PC-9 (cell line): Measurements from ENCODE around the gene FOXC1. TPM values are rescaled to one million over a fixed set of nuclear protein-coding genes. Genes with fewer than 3 reads are reported as not detected.

ENCODE experiments used
- BruUV-seq: library from RNA; stranded (reverse); fragments of 400-500 nt; replicated peaks from 2 replicates; lab custom pipeline; 2021; lab: Mats Ljungman, UMichigan
- CTCF ChIA-PET: fragments of 300-600 bp; sonication (Branson Sonifier 250); formaldehyde crosslinking; loops from one replicate; lab custom pipeline; 2022; ENCODE audit warnings: antibody characterized with exemption; lab: Charles Lee
- POLR2A ChIA-PET: fragments of 300-600 bp; sonication (Branson Sonifier 250); formaldehyde crosslinking; loops from one replicate; lab custom pipeline; 2022; ENCODE audit warnings: antibody characterized with exemption; ENCODE audit not compliant: unreplicated experiment; lab: Charles Lee
- DNase-seq, 2 experiments: peaks; one replicate each; pipeline versions ENCODE4 v3.0.0 to v3.0.0-alpha.2; 2015 to 2022; ENCODE audit warnings: mixed read lengths in 1 of 2
- H2AFZ ChIP-seq: fragments of 200-600 bp; sonication (generic); 2 replicates; pipeline ENCODE4 v1.8.1; 2017; ENCODE audit warnings: antibody characterized with exemption
- H3F3A ChIP-seq: fragments of 200-600 bp; sonication (generic); 2 replicates; pipeline ENCODE4 v1.8.1; 2017; ENCODE audit warnings: antibody characterized with exemption, mild to moderate bottlenecking, low read depth; ENCODE audit not compliant: insufficient read depth
- H3K27ac ChIP-seq: fragments of 200-600 bp; sonication (generic); 2 replicates; pipeline ENCODE4 v1.6.1; 2016; ENCODE audit warnings: mixed run types
- H3K27me3 ChIP-seq: fragments of 200-600 bp; sonication (generic); 2 replicates; pipeline ENCODE4 v1.6.1; 2016; ENCODE audit warnings: low read depth, mixed run types; ENCODE audit not compliant: insufficient read depth
- H3K36me3 ChIP-seq: fragments of 200-600 bp; sonication (generic); 2 replicates; pipeline ENCODE4 v1.6.1; 2016; ENCODE audit warnings: low read depth, mixed run types
- H3K4me1 ChIP-seq: fragments of 200-600 bp; sonication (generic); replicated peaks from 2 replicates; pipeline ENCODE4 v1.6.1; 2016; ENCODE audit warnings: mixed run types; ENCODE audit not compliant: insufficient read depth
- H3K4me2 ChIP-seq: fragments of 200-600 bp; sonication (generic); 2 replicates; pipeline ENCODE4 v1.6.1; 2017; ENCODE audit warnings: mixed run types
- H3K4me3 ChIP-seq: fragments of 200-600 bp; sonication (generic); 2 replicates; pipeline ENCODE4 v1.6.1; 2016; ENCODE audit warnings: mixed run types
- H3K79me2 ChIP-seq: fragments of 200-600 bp; sonication (generic); 2 replicates; pipeline ENCODE4 v1.6.1; 2017; ENCODE audit warnings: low read depth, mixed run types
- H3K9me2 ChIP-seq: fragments of 200-600 bp; sonication (generic); 2 replicates; pipeline ENCODE4 v1.8.1; 2017; ENCODE audit warnings: mild to moderate bottlenecking; ENCODE audit not compliant: insufficient read depth
- H3K9me3 ChIP-seq: fragments of 200-600 bp; sonication (generic); 2 replicates; pipeline ENCODE4 v1.8.1; 2016; ENCODE audit warnings: low read depth; ENCODE audit not compliant: insufficient read depth
- H4K20me1 ChIP-seq: fragments of 200-600 bp; sonication (generic); 2 replicates; pipeline ENCODE4 v1.8.1; 2017; ENCODE audit not compliant: insufficient read depth
- CTCF ChIP-seq: fragments of 200-600 bp; sonication (generic); conservative IDR thresholded peaks from 2 replicates; pipeline ENCODE4 v1.6.1; 2017; ENCODE audit warnings: mixed run types, antibody characterized with exemption, mild to moderate bottlenecking, moderate library complexity
- EZH2 ChIP-seq: fragments of 200-600 bp; sonication (generic); IDR thresholded peaks from 2 replicates; pipeline ENCODE4 v1.8.0; 2017; ENCODE audit warnings: antibody characterized with exemption, low read depth
- intact Hi-C: fragments of 100-400 bp; cut with micrococcal nuclease; formaldehyde crosslinking; loops from one replicate; pipeline ENCODE4 v1.10.0; 2022; ENCODE audit not compliant: unreplicated experiment
- total RNA-seq: library from RNA; stranded (reverse); gene quantifications from 2 replicates; pipeline ENCODE4 v1.2.3, GENCODE V29; 2021

Gene FOXC1
- total RNA-seq, 1 experiment from 2014 or later, result 18.6 TPM

GRCh38 chr6:1606780-1607515, 2.8 kb upstream of the FOXC1 start:
- no peaks in the 10 kb centered on the region for H3K9me2 ChIP-seq
- no peaks in the 10 kb centered on the region for H4K20me1 ChIP-seq
- ChIA-PET CTCF (interaction anchor here (0.9 to 1.1 kb wide), 2 partner anchors 80 to 747 kb away, joined by 3 to 6 read pairs; no protein-coding TSS in a partner anchor), POLR2A (interaction anchor here (0.5 to 0.9 kb wide), 2 partner anchors 162 to 825 kb away, joined by 3 to 4 read pairs; no protein-coding TSS in a partner anchor)
- H3K27me3 ChIP-seq, result no peaks in the 10 kb centered on the region
- BruUV-seq, result no TSS peak
- H3K9me3 ChIP-seq, result no peaks in the 10 kb centered on the region
- 0 out of 2 replicates have a peak overlapping the region, but pooled peaks have one; percentile 34 for H2AFZ ChIP-seq
- no peaks in the 10 kb centered on the region; the same call in 1 of the 2 replicates for H3K4me1 ChIP-seq
- 0 out of 2 replicates have a peak overlapping the region, but pooled peaks have one; percentile 16 for H3K27ac ChIP-seq
- no peaks in the 10 kb centered on the region for H3F3A ChIP-seq
- TF ChIP-seq EZH2 (no peak), CTCF (no peak)
- intact Hi-C loops, result loop anchor here (1.0 to 10.0 kb wide), 5 partner anchors 64 to 1028 kb away; no protein-coding TSS in a partner anchor
- peak overlapping the region; percentile 66 for H3K4me2 ChIP-seq
- no peaks in the 10 kb centered on the region for H3K36me3 ChIP-seq
- H3K79me2 ChIP-seq, result peaks cover 8% of the 10 kb centered on the region
- DNase-seq, result peak in 1 of 2 experiments; percentile 27
- H3K4me3 ChIP-seq, result peak overlapping the region; percentile 17; the same call in 1 of the 2 replicates

GRCh38 chr6:1607516-1608221, 2.0 kb upstream of the FOXC1 start:
- peak; percentile 39 to 61 for DNase-seq
- H4K20me1 ChIP-seq, result no peaks in the 10 kb centered on the region
- no peaks in the 10 kb centered on the region for H3F3A ChIP-seq
- no peaks in the 10 kb centered on the region; the same call in 1 of the 2 replicates for H3K4me1 ChIP-seq
- TF ChIP-seq EZH2 (no peak), CTCF (no peak)
- H3K9me3 ChIP-seq, result no peaks in the 10 kb centered on the region
- no peaks in the 10 kb centered on the region for H3K9me2 ChIP-seq
- H3K4me3 ChIP-seq, result peak overlapping the region; percentile 17; the same call in 1 of the 2 replicates
- POLR2A ChIA-PET, result interaction anchor here (0.5 to 0.9 kb wide), 2 partner anchors 161 to 825 kb away, joined by 3 to 4 read pairs; no protein-coding TSS in a partner anchor
- no peaks in the 10 kb centered on the region for H3K27me3 ChIP-seq
- peak overlapping the region; percentile 66 for H3K4me2 ChIP-seq
- BruUV-seq, result no TSS peak
- CTCF ChIA-PET, result interaction anchor here (0.9 kb wide), 1 partner anchor 79 kb away, joined by 6 read pairs; no protein-coding TSS in a partner anchor
- peaks cover 15% of the 10 kb centered on the region for H3K79me2 ChIP-seq
- H3K27ac ChIP-seq, result 0 out of 2 replicates have a peak overlapping the region, but pooled peaks have one; percentile 16
- intact Hi-C loops, result loop anchor here (1.0 to 10.0 kb wide), 6 partner anchors 63 to 1027 kb away; no protein-coding TSS in a partner anchor
- 0 out of 2 replicates have a peak overlapping the region, but pooled peaks have one; percentile 34 for H2AFZ ChIP-seq
- H3K36me3 ChIP-seq, result no peaks in the 10 kb centered on the region
